ENCODE measurements around the gene SLC50A1. TPM values are rescaled to one million over a fixed set of nuclear protein-coding genes. Genes with fewer than 3 reads are reported as not detected.
"Not testable (repeated sequence)": the region's sequence is repeated elsewhere in the genome, so short reads cannot be mapped to it uniquely, and the experiment has no call there.

The SLC50A1 gene
- total RNA-seq, 1 donor from 2014 or later: 54.7 TPM

DNA sequence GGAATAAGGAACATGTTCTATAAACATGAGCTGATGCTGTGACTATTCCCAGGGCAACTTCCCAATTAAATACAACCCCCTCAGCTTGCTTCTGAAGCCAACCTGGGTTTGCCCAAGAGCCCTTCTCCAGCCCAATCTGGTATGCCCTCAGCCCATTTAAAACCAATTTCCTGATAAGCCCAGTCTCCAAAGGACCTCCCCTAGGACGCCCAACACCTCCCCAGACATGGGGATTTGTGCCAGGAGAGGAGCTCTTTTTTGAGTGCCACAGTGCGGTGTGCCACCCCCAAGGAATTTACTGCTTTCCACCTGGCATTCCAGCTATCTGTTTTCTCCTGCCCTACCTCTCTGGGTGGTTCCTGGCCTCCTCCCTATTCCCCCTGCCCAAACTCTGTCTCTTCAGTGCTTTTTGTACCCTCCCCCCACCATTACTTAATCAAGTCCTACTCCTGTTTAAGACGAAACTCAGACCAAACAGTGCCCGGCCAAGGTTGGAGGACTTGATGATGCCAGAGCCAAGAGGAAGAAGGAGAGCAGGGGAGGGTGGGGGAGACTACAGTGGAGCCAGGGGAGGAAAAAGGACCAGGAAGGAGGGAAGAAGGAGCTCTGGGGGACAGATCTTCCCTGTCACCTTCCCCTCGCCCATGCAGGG is 19.4 kb upstream of the SLC50A1 start:
- no peak for DNase-seq (ENCODE audit: low spot score)

DNA sequence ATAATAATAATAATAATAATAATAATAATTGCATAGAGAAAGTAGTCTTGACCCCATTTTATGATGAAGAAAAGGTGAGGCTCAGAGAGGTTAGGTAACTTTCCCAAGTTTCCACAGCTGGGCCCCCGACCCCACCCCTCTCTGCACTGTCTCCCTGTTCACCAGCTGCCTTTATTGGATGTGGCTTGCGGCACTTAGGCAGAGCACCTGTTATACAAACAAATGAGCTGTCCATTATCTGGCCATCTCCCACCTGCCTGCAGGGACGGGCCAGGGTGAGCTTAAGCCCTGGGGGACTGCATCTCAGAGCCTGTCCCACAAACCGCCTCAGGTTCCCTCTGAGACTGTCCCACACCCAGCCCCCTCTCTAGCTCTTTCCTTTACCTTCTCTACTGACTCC is 18.0 kb upstream of the SLC50A1 start:
- no peak for DNase-seq (ENCODE audit: low spot score)

- not testable (repeated sequence) for DNase-seq (ENCODE audit: low spot score)
Measured at GRCh38 chr1:155118090-155118489, 17.6 kb upstream of the SLC50A1 start.

GRCh38 chr1:155120253-155120652 is 15.4 kb upstream of the SLC50A1 start:
- no peak for DNase-seq (ENCODE audit: low spot score)

DNA sequence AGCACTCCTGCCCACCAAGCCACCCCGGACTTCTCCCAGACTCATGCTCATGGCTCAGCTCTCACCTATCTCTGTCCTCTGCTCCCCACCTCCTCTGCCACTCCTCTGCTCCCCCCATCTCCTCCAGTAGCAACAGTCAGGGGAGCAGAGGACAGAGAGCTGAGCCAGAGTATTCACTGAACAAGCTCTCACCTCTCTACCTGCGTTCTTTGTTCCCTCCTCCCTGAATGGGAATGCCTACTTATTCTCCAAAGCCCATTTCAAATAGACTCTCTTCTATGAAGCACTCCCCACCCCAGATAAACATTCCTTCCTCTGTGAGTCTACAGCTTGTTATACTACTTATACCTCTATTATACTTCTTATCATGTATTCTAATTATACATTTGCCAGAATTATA is 14.4 kb upstream of the SLC50A1 start:
- DNase-seq (ENCODE audit: low spot score): no peak

- DNase-seq (ENCODE audit: low spot score): no peak
Measured at GRCh38 chr1:155122308-155122707, 13.3 kb upstream of the SLC50A1 start.

- DNase-seq (ENCODE audit: low spot score): no peak
Measured at GRCh38 chr1:155123801-155124200, 11.9 kb upstream of the SLC50A1 start.

DNA sequence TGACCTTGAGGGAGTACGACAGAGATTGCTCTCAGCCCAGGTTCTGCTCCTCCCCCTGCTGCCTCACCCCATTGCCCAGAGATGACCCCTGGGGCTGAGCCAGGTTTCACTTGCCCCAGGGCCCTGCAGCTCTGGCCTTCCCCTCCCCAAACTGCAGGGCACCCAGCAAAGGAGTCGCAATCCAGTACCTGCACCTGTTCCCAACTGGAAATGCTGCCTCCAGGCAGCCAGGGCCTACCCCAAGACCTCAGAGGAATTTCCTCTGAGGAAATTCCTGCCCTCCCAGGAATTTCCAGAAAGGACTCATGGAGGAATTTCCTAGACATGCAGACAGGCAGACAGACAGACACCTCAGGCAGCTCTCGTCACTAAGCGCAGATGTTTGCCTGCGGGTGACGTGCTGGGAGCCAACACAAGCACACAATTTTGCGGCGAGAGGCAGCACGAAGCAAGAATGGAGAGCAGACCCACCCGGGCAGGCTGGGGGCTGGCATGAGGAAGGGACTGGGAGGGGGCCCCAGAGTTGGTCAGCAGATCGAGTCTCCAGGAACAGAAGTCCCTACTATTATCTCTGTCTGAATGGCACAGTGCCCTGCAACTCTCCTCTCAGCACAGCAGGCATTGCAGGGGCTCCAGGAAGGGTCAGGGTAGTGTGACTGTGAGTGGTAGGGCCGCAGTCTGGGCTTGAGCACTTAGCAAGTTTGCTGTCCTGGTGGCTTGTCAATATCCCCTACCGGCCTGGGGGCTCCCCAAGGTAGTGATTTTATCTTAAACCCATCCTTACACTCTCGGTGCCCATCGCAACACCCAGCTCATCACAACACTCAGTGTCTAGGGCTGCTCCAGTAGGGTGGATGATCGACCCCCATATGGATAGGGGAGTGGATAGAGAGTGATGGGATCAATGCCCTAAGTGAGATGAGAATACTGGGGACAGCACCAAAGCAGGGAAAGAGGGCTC is 10.9 kb upstream of the SLC50A1 start:
- no peak for DNase-seq (ENCODE audit: low spot score)

- DNase-seq (ENCODE audit: low spot score): no peak
Measured at GRCh38 chr1:155125511-155125945, 10.1 kb upstream of the SLC50A1 start.

DNA sequence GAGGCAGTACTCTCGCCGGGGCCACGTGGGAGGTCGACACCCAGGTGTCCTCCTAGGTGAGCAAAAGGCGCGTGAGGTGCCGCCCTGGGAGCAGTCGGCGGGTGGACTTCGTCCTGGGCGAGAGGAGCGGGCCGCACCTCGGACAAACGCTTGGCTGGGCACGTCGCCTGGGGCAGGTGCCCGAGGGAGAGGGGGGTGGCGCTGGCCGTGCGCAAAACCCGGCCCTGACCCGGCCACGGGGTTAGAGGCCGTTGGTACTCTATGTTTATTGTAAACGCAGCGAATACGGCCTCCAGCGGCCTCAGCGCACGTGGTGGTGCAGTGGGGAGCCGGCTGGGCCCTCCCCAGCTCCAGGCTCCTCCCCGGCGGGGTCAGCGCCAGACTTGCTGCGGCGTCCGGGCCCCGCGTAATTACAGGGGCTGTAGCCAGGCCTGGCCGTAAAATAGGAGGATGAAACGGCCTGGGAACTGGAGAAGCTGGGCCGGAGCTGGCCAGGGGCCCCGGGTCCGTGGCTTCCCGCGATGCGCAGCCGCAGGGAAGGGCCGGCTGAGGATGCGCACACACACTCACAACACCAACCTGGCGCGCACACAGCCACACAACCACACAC is 9.6 kb upstream of the SLC50A1 start:
- DNase-seq (ENCODE audit: low spot score): peak; percentile 90

- no peak for DNase-seq (ENCODE audit: low spot score)
Measured at GRCh38 chr1:155126556-155127104, 9.0 kb upstream of the SLC50A1 start.

DNA sequence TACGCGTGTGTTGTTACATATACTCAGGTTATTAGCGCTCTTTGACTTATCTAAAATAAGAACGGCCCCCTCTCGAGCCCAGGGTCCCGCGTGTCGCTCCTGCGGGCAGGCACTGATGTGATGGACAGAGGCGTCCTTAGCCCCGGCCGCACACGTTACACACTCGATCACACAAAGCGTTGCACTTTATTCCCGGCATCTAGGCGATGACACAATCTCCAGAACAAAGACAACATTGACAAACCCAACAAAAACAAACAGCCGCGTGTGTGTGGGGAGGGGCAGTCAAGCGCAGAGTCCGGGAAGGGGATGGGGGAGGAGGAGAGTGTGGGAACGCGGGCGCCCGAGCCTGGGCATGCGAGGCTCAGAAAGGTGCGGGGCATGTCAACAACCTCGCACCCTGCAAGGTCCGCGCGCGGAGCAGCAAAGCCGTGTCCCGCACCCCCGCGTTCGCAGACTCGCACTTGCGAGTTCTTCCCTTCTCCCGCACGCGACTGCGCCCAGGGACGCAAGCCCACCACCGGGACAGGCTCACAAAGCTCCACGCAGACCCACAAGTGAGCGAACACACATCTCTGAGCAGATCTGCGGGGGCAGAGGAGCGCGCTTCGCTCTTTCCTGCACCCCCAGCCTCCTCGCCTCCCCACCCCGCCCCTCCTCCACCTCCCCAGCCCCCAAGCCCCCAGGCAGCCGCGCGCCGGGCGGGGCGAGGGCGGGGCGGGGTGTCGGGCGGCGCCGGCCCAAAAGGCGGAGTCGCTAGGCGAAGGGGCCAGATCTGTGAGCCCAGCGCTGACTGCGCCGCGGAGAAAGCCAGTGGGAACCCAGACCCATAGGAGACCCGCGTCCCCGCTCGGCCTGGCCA is 8.3 kb upstream of the SLC50A1 start, which contains the start of gene EFNA1:
Gene EFNA1, plus strand, starts transcription at position 772 of the 862 bp plus-strand sequence. CDS start 102 bp downstream, outside the sequence.
- DNase-seq (ENCODE audit: low spot score): peak; percentile 83

- no peak for DNase-seq (ENCODE audit: low spot score)
Measured at GRCh38 chr1:155127967-155128754, 7.5 kb upstream of the SLC50A1 start.

GRCh38 chr1:155128755-155129473 is 6.7 kb upstream of the SLC50A1 start:
- peak; percentile 72 for DNase-seq (ENCODE audit: low spot score)

- no peak for DNase-seq (ENCODE audit: low spot score)
Measured at GRCh38 chr1:155130272-155131006, 5.2 kb upstream of the SLC50A1 start.

DNA sequence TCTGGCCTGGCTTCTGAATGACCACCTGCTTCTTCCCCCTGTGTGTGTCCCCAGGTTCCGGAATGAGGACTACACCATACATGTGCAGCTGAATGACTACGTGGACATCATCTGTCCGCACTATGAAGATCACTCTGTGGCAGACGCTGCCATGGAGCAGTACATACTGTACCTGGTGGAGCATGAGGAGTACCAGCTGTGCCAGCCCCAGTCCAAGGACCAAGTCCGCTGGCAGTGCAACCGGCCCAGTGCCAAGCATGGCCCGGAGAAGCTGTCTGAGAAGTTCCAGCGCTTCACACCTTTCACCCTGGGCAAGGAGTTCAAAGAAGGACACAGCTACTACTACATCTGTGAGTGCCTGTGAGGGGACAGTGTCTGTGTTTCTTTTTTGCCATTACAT is 4.4 kb upstream of the SLC50A1 start:
- peak; percentile 63 for DNase-seq (ENCODE audit: low spot score)

GRCh38 chr1:155131856-155132255 is 3.8 kb upstream of the SLC50A1 start:
- DNase-seq (ENCODE audit: low spot score): no peak

GRCh38 chr1:155133799-155134281 is 1.8 kb upstream of the SLC50A1 start:
- DNase-seq (ENCODE audit: low spot score): no peak

DNA sequence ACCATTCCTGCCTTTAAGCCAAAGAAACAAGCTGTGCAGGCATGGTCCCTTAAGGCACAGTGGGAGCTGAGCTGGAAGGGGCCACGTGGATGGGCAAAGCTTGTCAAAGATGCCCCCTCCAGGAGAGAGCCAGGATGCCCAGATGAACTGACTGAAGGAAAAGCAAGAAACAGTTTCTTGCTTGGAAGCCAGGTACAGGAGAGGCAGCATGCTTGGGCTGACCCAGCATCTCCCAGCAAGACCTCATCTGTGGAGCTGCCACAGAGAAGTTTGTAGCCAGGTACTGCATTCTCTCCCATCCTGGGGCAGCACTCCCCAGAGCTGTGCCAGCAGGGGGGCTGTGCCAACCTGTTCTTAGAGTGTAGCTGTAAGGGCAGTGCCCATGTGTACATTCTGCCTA is 1.3 kb upstream of the SLC50A1 start:
- no peak for DNase-seq (ENCODE audit: low spot score)

Data from mucosa of gallbladder (tissue), 1 donor.